HG02588 (cell line): ENCODE results near the gene SCGB1A1.
"Not testable (repeated sequence)": the region's sequence is repeated elsewhere in the genome, so short reads cannot be mapped to it uniquely, and the experiment has no call there.

Experiments
- ATAC-seq: cut with Tn5 transposase; IDR thresholded peaks from one replicate; pipeline ENCODE4 v1.9.1; 2021; ENCODE audit warnings: mild to moderate bottlenecking, moderate library complexity; ENCODE audit not compliant: unreplicated experiment

Gene SCGB1A1

DNA sequence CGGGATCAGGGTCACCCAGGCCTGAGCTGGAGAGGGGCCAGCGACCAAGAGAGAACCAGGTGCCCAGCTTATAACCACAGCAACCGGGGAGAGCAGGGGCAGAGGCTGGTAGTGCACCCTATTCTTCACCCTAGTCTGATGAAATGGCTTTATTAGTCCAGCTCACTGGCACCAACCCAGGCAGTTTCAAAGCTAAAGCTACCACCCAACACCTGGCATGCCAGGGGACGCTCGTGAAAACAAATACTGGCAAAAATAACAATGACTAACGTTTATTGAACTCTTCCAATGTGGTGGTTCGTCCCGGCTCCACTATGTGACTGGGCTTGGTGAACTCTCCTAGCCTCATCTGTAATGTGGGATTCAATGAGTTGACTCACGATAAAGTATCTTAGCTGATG, 30.6 kb downstream of the SCGB1A1 start:
- ATAC-seq: no peak

DNA sequence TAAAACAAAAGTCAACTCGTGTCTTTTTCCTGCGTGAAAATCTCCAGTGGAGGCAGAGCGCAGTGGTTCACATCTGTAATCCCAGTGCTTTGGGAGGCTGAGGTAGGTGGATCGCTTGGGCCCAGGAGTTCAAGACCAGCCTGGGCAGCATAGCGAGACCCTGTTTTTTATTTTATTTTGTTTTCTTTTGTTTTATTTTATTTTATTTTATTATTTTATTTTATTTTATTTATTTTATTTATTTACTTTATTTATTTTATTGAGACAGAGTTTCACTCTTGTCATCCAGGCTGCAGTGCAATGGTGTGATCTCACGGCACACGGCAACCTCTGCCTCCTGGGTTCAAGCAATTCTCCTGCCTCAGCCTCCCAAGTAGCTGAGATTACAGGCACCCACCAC, 31.1 kb downstream of the SCGB1A1 start:
- not testable (repeated sequence) for ATAC-seq

- no peak for ATAC-seq
Measured at GRCh38 chr11:62450543-62451240, 31.9 kb downstream of the SCGB1A1 start.

GRCh38 chr11:62451241-62451621, 32.4 kb downstream of the SCGB1A1 start:
- ATAC-seq: no peak

GRCh38 chr11:62452261-62452660, 33.4 kb downstream of the SCGB1A1 start:
- ATAC-seq: no peak

DNA sequence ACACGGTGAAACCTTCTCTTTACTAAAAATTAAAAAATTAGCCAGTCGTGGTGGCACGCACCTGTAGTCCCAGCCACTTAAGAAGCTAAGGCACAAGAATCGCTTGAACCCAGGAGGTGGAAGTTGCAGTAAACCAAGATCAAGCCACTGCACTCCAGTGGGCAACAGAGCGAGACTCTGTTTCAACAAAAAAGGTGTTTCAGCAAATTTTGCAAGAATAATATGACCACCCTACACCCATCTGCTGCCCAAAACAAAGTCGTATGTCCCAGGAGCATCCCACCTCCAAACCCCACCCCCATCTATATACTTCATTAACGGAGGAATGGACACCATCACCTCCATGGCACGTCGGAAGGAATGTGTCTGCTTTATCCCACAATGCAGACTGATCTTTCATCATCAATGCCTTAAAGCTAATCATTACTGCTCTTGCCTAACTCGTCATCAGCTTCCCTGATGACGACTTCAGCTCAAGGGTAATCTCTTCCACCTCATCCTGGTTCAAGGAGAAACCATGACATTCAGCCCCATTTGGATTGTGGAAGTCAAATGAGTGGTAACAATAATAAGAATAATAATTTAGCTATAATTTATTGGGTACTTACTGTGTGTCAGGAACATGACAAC, 34.1 kb downstream of the SCGB1A1 start:
- ATAC-seq: no peak

- no peak for ATAC-seq
Measured at GRCh38 chr11:62456630-62457029, 37.8 kb downstream of the SCGB1A1 start.

- ATAC-seq: no peak
Measured at GRCh38 chr11:62457478-62457877, 38.6 kb downstream of the SCGB1A1 start.

- no peak for ATAC-seq
Measured at GRCh38 chr11:62458212-62459002, 39.6 kb downstream of the SCGB1A1 start.

DNA sequence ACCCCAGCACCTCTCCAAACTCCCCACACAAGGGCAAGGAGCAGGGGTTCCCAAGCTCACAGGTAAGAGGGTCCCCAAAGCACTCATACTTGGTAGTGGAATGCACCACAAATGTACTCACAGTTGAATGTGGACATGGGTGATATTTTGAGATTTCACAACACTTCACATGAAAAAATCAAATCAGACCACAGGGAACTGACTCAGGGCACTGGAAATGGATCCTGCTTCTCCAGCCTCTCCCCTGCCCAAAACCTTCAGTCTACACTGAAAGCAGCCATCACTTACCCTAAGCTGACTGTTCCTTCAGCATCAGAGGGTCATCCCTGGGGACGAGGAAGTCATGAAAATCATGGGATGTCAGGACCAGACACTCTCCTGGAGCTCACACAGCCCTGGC, 40.2 kb downstream of the SCGB1A1 start:
- no peak for ATAC-seq

DNA sequence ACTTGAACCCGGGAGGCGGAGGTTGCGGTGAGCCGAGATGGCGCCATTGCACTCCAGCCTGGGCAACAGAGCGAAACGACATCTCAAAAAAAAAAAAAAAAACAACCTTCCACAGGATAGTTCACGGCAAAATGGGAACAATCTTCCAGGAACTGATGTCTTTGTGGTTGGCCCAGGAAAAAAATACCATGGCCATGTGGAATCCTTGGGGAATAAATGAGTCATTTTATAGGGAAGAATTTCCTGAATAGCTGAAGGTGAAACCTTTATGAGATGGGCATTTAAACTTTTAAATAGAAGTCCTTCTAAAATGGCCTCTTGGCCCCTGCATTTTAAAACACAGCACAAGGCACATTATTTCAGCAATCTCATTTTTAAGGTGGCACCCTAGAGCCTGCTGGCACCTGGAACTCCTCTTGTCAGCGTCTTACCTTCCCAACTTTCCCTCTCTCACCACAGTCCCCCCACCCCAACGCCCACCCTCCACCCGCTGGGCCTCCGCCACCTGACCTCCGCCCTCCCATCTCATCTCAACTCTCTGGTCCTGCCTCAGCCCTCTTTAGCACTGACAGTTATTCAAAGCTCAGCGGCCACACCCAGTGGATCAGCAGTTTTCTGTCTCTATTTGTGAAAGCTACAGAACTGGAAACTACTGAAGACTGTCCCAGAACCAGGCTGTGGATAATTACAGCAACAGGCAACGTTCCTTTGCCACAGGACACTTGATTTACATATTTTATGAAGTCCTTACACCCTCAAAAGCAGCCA, 43.1 kb downstream of the SCGB1A1 start:
- no peak for ATAC-seq

DNA sequence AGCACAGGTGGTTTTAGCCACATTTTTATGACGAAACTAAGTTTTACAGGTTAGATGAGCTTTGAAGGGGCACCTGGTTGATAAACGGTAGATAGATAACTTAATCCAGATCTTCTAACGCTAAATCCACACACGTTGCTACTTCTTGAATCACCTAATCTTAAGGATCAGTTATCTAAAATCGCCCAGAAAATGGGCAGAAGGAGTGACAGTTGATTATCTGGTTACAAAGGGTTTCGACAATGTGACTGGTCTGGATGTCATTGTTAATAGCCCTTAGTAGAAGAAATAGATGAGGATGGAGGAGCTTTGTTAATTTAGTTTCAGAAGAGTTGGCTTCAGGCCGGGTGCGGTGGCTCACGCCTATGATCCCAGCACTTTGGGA, 43.7 kb downstream of the SCGB1A1 start:
- no peak for ATAC-seq

DNA sequence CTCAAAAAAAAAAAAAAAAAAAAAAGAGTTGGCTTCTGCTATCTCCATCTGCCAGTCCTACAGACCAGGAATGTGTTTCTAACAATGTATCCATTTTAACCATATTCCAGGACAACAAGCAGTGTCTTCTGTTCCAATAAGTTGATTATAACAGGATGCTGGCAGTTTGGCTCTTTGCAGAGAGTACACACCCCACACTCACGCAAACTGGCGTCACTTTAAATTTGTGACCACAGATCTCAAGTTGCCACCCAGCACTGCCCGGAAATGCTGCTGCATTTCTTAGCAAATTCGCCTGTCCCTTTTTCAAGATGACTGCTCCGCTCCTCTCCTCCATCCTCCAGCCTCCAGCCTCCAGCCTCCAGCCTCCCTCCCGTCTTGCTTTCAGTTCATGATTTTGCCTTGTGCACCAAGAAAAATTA, 44.3 kb downstream of the SCGB1A1 start:
- ATAC-seq: no peak

- no peak for ATAC-seq
Measured at GRCh38 chr11:62464655-62465054, 45.8 kb downstream of the SCGB1A1 start.

DNA sequence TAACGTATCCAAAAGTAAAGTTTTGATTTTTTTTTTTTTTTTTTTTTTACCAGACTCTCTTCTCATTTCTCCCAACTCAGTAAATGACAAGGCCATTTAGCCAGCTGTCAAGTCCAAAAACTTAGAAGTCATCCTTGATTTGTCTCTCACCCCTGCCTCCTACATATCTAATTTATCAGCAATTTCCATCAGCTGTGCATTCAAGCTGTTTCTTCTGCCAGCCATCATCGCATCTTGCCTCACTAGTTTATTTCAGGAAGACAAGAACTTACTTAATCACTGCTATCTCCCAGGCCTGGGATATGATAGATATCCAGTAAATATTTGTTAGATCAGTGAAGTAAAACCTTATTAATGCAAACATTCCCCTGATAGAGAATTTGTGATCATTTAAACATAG, 47.6 kb downstream of the SCGB1A1 start:
- ATAC-seq: no peak

GRCh38 chr11:62468577-62468976, 49.7 kb downstream of the SCGB1A1 start:
- ATAC-seq: no peak

DNA sequence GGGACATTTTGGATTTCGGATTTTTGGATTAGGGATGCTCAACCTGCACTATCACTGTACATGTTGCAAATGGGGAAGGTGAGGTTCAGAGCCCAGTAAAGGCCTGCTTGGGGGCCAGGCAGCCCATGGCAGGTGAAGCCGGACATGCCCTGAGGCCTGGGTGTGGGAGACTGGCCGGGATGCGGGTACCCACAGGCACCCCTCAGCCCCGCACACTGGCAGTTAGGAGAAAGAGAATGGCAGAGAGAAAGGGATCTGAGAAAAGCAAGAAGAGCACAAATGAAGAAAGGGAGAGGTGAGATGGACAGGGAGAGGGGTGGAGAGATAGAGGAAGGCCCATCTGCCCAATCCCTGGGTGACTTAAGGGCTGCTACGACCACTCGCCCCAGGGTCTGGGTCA, 52.8 kb downstream of the SCGB1A1 start:
- ATAC-seq: no peak

DNA sequence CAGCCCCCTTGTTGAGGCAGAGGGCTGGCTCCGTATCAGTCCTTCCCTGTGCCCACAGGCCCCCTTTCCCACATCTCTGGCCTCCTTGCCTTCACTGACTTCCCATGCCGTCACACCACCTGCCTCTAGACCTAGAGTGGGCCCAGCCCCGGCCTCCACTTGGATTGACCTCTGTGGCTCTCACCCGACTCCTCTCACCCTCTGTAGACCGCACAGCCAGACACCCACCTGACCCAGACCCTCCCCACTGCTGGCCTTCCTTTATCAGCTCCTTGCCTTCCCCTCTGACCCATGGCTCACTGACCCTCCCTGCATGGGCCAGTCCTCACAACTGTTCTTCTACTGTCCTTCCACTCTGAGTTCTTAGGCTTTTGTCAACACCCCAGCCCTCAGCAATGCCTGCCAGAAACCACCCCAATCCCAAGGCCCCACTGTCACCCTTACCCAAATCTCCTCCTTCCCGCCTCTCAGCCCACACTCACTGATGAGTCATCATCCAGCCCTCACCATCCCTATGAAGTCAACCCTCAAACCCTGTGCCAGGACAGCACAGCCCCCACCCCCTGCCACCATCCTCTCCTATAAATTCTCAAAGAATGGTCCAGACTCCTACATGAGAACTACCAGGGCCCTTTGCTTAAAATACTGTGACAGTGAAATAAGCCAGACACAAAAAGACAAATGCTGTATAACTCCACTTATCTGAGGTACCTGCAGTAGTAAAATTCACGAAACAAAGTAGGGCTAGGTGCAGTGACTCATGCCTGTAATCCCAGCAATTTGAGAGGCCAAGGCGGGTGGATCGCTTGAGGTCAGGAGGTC, 53.4 kb downstream of the SCGB1A1 start:
- ATAC-seq: no peak
